Effector CD8-positive, alpha-beta T cell (primary cell): ENCODE data around the gene IGSF8.
"Not testable (repeated sequence)": the region's sequence is repeated elsewhere in the genome, so short reads cannot be mapped to it uniquely, and the experiment has no call there.

Experiments used
- DNase-seq: peaks from one replicate; lab custom pipeline; 2025; lab: John Stamatoyannopoulos, UW

Gene IGSF8

GRCh38 chr1:160068225-160068624 lies 30.2 kb downstream of the IGSF8 start:
- DNase-seq = no peak

GRCh38 chr1:160066829-160067745 lies 31.3 kb downstream of the IGSF8 start:
- no peak for DNase-seq

GRCh38 chr1:160064746-160065145 lies 33.7 kb downstream of the IGSF8 start:
- no peak for DNase-seq

- no peak for DNase-seq
Observed at GRCh38 chr1:160064164-160064563, 34.3 kb downstream of the IGSF8 start.

GRCh38 chr1:160063176-160063575 lies 35.2 kb downstream of the IGSF8 start:
- DNase-seq = no peak

GRCh38 chr1:160062230-160062532 lies 36.2 kb downstream of the IGSF8 start:
- no peak for DNase-seq

GRCh38 chr1:160061369-160062229 lies 36.8 kb downstream of the IGSF8 start:
- no peak for DNase-seq

GRCh38 chr1:160058087-160058486 lies 40.3 kb downstream of the IGSF8 start:
- DNase-seq = no peak

- no peak for DNase-seq
Observed at GRCh38 chr1:160056648-160057169, 41.7 kb downstream of the IGSF8 start.

GRCh38 chr1:160053548-160054365 lies 44.7 kb downstream of the IGSF8 start:
- no peak for DNase-seq

GRCh38 chr1:160052936-160053335 lies 45.5 kb downstream of the IGSF8 start:
- no peak for DNase-seq

- no peak for DNase-seq
Observed at GRCh38 chr1:160050619-160051018, 47.8 kb downstream of the IGSF8 start.

- DNase-seq = not testable (repeated sequence)
Observed at GRCh38 chr1:160050182-160050581, 48.2 kb downstream of the IGSF8 start.

- DNase-seq = no peak
Observed at GRCh38 chr1:160049101-160049500, 49.3 kb downstream of the IGSF8 start.

GRCh38 chr1:160048335-160048734 lies 50.1 kb downstream of the IGSF8 start:
- DNase-seq = no peak

GRCh38 chr1:160047111-160047991 lies 51.1 kb downstream of the IGSF8 start:
- no peak for DNase-seq

GRCh38 chr1:160046494-160047110 lies 51.8 kb downstream of the IGSF8 start:
- peak; percentile 20 for DNase-seq

- no peak for DNase-seq
Observed at GRCh38 chr1:160045653-160046052, 52.8 kb downstream of the IGSF8 start.

GRCh38 chr1:160043543-160043942 lies 54.9 kb downstream of the IGSF8 start:
- no peak for DNase-seq
